ENCODE data around the gene VPS33A.

DNA sequence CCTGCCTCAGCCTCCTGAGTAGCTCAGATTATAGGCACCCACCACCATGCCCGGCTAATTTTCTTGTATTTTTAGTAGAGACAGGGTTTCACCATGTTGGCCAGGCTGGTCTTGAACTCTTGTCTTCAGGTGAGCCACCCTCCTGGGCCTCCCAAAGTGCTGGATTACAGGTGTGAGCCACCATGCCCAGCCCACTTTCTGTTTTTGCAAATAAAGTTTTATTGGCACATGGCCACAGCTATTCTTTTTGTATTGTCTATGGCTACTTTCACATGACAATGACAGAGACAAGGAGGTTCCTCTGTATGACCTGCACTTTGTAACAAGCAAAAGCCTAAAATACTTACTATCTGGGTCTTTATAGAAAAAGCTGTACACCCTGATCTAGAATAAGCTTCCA is 20.7 kb downstream of the VPS33A start:
- TF ChIP-seq CTCF (IDR thresholded peaks at IDR 0.05; ENCODE audit: insufficient read depth, low read depth, low read length): no peak
- no peak for TF ChIP-seq EZH2 (IDR thresholded peaks at IDR 0.05; ENCODE audit: insufficient read depth, low read length)

All from astrocyte (in vitro differentiated cells and primary cell).